ENCODE measurements around the gene LAMB1.
"Not testable (repeated sequence)": the region's sequence is repeated elsewhere in the genome, so short reads cannot be mapped to it uniquely, and the experiment has no call there.

The LAMB1 gene

DNA sequence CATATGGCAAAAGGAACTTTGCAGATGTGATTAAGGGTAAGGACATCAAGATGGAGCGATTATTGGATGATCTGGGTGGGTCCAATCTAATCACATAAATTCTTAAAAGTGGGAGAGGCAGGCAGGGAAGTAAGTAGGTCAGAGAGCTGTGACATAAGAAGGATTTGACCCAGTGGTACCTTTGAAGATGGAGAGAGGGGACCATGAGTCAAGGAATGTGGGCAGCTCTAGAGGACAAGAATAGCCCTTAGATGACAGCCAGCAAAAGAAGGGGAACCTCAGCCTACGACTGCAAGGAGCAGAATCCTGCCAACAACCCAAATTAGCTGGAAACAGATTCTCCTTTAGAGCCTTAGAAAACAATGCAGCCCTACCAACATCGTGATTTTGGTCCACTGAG lies 34.5 kb downstream of the LAMB1 start:
- DNase-seq: no peak

DNA sequence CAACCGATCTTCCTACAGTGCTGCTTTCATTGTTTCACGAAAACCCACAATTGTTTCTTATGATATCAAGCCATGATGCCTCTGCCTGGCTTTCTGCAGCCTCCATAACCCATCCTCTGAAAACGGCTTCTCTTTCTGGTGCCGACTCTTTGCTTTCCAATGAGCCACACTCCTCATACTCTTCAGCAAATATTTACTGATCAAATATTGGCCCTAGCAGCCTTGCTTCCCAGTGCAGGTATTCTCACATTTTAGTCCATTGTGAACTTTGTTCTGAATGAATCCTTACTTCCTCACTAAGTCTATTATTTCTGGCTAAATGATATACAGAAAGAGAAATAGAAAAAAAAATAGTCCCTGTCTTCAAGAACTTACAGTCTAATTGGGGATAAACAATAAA lies 35.5 kb downstream of the LAMB1 start:
- DNase-seq: peak; percentile 92

DNA sequence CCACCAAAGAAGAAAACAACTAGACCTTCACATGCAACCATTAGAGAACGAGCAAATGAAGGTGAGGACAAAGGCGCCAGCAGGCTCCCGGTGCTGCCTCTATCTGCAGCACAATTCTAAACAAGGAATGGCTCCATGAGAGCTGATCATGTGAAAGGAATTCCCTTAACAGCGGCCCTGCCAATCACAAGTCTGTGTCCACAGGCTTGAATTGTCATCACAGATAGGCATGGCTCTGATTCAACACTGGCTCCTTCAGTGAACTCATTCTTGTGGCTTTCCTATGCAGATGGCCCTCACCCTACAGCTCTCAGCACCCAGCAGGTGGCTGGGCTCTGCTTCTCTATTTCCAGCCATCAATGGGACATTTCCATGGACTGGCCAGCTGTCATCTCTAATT lies 36.2 kb downstream of the LAMB1 start:
- DNase-seq: peak; percentile 94

DNA sequence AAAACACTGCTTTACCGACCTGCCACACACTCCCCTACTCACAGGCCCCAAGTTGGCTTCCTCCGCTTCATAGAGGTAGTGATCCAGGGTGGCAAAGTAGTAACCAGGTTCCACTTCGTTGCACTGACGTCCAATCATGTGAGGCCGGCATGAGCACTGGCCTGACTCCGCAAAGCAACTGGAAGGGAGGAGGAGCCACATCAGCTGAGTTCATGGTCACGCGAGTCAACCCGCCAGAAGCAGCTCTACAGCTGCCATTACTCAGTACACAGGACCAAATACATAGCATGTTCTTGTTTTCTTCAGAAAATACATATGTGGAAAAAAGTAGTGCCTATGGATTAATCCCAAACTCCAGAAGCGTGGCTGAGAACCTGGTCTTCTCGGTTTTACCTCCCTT lies 38.5 kb downstream of the LAMB1 start:
- DNase-seq: no peak

DNA sequence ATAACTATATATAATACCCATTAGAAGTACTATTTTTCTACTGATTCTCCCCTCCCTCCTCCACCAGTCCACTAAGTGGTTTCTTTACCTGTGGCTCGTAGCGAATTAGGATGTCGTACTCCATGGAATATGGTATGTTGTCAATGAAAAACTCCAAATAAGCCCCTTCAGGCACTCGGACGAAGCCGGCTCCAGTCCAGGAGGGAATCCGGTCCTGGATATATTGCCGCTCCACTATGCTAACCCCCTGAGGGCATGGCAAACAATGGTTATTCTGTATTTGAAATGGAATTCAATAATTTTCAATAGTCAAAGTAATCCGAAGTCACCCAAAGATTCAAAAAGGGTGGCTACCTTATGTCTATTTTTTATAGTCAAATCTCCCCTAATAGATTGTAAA lies 40.1 kb downstream of the LAMB1 start:
- DNase-seq: no peak

DNA sequence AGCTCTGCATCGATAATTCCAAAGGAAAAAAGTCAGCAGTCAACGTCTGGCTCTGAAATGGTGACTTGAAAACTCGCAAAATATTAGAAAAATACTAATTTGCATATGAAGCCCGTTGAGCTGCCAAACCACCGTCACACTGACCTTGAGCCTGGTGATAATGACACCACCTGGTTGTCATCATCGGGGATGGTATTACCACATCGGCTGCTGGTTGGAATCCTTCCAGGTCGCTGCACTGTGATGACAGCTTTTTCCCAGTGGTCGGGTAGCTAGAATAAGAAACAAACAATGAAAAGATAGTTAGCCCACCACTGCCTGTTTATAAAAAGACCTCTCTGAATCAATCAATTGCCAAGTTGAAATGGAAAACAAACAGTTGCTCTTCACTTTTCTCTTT lies 41.6 kb downstream of the LAMB1 start:
- no peak for DNase-seq

DNA sequence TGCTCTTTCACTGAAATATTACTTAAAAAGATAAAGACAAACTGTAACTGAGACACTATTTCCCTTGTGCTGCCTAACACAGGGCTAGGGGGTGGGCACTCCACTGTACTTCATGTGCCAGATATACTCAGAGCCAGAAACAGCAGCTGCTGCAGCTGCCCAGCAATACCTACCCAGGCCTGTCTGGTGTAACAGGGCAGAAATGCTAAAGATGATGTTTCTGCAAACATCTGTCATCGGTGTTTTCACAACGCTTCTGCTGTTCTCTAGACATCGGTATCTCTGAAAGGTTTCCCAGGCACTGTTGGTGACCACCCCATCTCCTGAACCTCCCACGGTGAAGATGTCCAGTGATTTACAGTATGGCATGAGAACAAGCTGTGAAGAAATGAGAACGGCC lies 42.7 kb downstream of the LAMB1 start:
- no peak for DNase-seq

DNA sequence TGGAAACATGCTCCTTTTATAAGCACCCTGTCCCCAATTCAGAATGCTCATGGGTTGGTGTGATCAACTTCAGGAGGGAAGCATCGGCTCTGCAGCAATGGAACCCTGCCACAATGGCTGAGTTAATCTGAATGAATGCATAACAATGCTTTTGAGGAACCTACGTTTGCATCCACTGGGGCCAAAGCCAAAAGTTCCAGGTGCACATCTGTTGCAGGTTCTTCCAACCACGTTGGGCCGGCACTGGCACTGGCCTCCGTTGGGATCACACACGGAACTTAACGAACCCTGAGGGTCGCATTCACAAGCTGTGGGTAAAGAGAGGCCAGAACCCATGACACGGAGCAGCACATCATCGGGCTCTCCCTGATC lies 43.4 kb downstream of the LAMB1 start:
- no peak for DNase-seq

DNA sequence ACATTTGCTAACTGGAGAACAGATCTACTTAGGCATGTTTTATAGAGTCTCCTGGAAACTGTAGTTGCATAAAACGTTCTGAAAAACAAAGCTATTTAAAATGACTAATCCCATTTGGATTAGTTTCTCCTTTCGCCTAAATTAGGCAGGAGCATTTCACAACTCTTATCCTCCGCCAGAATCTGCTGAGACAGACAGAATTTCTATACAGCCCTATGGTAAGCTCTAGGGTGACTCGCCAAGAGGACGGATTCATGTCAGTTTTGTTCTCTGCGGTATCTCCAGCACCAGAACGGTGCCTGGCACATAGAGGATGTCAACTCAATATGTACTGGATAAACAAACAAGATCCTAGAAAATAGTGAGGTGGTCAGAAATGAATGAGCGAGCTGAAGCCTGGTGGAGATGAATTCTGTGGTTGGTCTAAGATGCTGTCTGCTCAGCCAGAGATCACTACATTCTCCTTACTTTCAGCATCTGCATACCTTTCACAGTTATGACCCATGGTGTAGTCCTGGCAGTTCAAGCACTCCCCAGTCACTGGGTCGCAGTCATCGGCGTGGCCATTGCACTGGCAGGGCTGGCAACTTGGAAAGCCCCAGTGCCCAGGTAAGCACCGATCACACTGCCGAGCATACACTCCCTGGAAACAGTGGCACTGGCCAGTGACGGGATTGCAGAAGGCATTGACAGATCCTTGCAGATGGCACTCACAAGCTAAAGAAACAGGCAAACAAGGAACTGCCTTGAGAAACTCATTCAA lies 44.0 kb downstream of the LAMB1 start:
- no peak for DNase-seq

DNA sequence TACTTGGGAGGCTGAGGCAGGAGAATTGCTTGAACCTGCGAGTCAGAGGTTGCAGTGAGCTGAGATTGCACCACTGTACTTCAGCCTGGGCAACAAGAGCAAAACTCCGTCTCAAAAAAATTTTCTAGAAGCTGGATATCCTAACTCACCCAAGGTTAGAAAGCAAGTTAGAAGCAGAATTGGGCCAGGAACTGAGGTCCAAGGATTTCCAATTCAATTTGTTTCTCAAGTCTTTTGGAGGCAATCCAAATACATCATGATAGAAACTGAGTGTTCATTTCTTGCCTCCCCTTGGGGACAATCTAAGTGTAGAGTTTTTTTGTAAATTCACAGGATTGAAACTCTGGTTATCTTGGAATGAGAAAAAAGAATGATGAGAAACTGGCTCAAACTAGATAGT lies 45.5 kb downstream of the LAMB1 start:
- DNase-seq: no peak

DNA sequence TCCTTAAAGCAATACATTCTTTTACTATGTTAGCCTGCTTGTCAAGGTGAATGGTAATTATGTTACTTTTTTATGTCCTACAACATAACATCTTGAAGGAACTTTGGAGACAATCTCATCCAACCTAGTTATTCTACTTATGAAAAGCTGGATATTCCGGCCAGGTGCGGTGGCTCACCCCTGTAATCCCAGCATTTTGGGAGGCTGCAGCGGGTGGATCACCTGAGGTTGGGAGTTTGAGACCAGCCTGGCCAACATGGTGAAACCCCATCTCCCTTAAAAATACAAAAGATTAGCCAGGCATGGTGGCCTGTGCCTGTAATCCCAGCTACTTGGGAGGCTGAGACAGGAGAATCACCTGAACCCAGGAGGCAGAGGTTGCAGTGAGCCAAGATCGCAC lies 46.0 kb downstream of the LAMB1 start:
- DNase-seq: not testable (repeated sequence)

DNA sequence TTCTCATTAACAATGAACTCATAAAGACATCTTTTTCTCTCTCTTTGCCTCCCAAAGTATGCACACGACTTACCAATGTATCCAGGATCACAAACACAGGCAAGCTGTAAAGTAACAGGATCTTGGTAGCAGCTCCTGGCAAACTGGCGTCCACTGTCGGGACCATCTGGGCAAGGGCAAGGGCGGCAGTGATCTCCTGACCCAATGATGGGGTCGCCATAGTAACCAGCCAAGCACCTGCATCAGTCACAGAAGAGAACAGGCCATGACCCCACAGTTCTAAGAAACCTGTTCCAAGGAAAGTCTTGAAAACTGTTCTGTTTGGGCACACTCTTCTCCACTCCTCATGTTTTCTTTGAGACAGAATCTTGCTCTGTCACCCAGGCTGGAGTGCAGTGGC lies 47.6 kb downstream of the LAMB1 start:
- DNase-seq: no peak

DNA sequence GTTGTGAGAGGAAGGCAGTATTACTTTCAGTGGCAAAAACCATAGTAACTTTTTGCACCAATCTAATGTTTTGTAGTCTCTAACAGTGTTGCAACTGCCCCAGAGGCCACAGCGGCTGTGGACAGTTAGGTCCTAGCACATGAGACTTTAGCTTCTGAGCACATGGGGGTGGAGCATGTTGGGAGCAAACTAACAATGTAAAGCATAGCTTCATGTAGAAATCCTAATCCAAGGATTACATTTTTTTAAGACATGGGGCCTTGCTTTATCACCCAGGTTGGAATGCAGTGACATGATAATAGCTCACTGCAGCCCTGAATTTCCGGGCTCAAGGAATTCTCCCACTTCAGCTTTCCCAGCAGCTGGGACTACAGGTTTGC lies 49.0 kb downstream of the LAMB1 start:
- DNase-seq: no peak

DNA sequence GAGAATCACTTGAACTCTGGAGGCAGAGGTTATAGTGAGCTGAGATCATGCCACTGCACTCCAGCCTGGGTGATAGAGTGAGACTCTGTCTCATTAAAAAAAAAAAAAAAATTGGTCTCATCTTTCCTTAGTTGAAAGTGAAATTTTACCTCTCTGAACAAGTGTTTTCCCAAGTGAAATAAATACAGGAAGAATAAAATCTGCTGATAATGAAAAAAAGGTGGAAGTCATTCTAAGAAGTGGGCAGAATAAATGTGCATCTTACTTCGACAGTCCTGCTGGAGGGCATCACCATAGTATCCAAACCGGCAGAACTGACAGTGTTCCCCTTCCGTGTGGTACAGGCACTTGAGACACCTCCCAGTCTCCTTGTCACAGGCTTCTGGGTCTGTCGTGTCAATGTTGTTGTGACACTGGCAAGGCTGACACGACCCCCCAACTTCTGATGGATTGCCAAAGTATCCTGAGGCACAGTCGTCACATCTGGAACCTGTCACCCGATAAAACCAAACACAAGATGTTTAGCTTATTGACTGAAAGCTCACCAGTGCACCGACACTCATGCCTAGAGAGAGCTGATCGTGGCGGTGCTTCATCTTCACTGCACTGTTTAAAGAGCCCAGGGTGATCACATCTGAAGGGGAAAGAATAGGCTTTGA lies 49.6 kb downstream of the LAMB1 start:
- no peak for DNase-seq

DNA sequence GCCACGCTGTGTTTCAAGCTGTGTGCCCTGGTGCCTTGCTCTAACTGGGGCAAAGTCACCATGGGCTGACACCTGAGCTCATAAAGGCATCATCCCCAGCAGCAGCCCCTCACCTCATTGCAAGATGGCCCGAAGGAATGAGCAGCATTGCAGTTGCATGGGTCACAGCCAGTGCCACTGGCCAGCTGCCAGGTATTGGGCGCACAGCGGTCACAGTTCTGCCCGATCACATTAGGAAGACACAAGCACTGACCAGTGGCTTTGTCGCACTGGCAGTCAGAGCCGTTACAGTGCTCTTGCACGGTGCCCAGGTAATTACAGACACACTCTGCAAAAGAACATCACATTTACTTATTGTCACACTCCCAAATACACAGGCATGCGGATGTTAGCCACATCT lies 51.1 kb downstream of the LAMB1 start:
- no peak for DNase-seq

DNA sequence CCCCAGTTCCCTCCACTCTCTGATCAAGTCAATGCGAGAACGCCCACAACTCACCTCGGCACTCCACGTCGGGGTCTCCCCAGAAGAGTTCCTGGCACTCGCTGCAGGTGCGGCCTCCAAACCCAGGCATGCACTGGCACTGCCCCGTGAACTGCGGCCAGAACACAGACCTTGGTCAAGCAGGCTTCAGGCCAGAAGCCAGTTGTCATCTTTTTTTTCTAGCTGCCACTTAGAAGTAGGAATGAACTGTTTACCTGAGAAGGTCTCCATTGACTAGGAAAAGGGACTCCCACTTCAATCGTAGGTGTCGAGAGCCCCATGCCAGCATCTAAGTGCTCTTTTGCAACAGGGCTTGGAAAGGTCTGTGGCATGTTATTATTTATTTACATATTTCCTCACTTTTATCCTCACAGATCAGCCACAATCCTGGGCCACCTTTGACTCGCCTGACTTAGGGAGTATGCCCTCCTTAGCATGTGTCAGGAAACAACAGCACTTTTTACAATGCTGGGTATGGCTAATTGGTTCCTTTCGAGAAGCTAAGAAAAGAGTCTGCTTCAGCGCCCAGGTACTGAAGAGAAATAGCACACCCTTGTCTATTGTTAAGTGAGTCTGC lies 51.7 kb downstream of the LAMB1 start:
- DNase-seq: no peak

DNA sequence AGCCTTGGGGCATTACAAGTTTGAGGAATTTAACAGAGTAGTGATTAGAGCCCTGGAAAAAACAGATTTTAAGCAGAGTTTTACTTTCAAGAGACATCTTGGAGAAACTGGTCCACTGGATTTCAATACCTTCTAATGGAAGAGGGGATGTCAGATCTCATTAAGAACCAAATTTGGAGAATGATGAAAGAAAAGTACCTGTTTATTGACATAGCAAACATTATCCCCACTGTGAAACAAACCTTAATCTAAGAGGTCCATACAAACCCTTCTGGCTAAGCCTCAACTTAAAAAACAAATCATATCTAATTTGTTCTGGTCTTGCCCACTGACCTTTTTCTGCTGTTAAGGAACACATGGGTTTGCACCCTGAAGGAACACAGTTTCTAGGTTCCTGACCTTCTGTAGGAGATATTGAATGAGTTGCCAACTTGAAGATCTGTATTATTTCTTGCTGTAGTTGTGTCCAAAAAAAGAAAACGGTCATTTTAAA lies 53.5 kb downstream of the LAMB1 start:
- no peak for DNase-seq

DNA sequence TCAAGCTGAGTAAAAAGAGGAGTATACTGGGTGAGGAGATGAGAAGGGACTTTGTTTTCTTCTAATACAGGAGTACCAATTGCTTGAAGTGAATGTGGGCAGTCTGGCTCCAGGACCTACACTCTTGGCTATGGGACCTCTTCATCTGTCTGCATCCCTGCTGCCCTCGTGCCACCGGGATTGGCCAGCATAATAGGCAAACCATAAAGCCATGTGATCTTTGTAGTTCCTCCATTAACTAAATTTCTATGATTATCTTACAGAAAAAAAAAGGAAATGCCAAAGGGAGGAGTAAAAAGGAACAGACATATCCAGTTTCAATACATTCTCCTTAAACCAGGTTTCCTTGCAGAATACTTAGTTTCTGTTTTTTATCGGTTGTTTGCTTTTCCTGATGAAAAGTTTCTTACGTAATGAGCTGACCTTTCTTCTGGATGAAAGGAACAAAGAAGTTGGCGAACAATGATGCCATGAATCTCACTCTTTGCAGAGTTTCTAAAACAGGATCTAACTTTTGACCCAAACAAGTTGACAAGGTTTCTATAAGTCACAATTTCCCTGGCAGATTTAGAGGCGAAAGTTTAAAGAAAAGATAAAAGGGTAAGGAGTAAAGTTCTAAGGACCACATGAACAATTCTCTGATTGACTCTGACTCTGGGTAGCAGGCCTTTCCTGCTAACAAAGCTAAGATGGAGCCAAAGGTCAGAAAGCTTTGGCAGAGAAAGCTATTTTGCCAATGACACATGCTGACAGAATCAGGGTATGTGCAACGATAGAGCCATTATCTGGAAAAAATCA lies 54.1 kb downstream of the LAMB1 start:
- DNase-seq: no peak

DNA sequence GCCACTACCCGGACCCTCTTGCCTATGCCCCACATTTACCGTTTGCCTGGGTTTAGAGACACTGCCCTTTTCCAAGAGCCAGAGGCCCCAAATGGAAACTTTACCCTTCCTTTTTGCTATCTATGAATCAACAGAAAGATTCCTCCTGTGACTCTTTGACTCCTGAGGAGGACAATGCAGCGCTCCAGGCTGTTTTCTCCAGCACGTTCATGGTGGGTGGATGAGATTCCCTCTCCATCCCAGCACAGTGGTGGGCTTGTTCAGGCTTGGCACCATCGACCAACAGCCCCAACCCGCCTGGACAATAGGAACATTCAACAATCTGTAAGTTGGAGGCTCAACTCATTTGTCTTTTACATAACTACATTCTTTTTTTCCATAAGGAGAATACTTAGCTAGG lies 56.1 kb downstream of the LAMB1 start:
- DNase-seq: no peak

DNA sequence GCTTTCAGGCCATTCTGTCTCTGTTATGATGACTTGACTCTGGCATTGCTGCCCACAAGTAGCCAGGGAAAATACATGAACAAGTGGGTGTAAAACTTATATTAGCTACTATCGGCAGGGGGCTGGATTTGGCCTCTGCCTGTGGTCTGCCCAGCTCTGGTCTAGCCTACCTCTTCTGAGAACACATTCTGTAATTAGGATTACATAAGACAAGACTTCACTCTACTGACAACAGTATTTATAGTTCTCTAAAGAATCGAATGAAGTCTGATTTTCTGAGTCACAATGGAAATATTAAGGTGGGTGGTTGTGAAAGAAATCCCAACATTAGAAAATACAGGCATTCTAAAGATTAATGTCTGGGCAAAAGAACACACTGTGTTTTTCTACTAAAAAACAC lies 56.5 kb downstream of the LAMB1 start:
- DNase-seq: no peak

DNA sequence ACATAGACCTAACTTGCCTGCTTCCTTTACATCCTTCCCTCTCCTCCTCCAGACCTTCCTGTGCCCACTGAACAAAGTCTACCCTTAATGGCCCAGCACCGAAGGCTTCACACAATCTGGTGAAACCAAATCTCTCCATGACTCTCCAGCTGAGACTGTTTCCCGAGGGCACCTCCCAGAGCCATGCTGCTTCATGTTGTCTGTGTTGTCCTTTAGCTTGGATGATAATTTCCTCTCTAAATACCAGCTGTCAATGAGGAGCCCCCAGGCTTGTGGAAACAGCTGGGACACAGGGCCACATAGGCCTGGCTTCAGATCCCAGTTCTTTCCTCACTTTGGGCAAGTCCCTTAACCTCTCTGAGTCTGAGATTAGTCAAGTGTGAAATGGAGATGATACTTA lies 57.6 kb downstream of the LAMB1 start:
- DNase-seq: no peak

DNA sequence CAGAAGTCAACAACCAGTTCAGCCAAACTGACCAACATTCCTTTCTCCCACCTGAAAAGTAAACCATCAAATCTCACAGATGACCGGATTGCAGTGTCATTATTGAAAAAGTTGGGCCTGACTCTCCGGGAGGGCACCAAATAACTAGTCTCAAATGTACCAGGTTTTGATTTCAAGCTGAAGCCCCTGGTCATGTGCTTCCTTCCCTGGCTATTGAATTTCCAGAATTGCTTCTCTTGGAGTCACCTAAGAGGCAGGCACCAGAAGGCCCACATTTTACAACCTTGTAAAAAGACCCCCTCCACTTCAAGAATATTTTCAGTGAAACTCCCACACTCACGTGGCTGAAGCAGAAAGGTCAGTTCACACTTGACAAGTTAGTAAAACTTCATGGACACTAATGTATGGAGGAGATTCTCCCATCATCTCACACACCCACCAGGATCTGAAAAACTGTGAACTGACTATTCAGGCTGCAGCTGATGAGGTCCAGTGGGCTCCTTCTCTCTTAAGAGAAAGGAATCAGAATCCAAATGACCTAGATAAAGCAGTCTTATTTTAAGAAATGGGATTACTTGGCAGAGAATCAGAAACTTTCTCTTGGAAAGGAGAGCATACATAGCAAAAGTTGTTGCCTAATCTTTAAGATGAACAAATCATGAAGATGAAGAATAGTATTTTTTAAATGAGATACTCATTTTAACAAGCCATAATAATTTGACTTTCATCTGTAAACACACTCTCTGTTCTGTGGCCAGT lies 58.4 kb downstream of the LAMB1 start:
- no peak for DNase-seq

DNA sequence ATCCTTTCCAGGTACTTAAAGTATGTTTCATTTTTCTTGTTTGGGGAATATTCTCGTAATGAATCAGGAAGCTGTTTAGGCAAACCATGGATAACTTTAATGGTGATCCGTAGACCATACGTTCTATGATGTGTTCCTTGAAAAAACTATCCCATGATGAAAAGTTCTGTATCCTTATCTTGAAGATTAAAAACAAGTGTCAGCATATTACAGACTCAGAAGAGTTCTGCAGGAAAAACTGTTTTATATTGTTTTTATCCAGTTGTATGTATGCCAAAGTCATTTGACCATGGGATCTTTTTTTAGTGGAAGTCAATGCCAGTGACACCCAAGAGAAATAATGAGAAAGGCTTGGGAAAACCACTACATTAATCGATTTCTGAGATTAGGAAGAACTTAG lies 59.9 kb downstream of the LAMB1 start:
- no peak for DNase-seq

Measured in DMS53 (cell line).